ENCODE data around the gene KCTD8.

The KCTD8 gene

DNA sequence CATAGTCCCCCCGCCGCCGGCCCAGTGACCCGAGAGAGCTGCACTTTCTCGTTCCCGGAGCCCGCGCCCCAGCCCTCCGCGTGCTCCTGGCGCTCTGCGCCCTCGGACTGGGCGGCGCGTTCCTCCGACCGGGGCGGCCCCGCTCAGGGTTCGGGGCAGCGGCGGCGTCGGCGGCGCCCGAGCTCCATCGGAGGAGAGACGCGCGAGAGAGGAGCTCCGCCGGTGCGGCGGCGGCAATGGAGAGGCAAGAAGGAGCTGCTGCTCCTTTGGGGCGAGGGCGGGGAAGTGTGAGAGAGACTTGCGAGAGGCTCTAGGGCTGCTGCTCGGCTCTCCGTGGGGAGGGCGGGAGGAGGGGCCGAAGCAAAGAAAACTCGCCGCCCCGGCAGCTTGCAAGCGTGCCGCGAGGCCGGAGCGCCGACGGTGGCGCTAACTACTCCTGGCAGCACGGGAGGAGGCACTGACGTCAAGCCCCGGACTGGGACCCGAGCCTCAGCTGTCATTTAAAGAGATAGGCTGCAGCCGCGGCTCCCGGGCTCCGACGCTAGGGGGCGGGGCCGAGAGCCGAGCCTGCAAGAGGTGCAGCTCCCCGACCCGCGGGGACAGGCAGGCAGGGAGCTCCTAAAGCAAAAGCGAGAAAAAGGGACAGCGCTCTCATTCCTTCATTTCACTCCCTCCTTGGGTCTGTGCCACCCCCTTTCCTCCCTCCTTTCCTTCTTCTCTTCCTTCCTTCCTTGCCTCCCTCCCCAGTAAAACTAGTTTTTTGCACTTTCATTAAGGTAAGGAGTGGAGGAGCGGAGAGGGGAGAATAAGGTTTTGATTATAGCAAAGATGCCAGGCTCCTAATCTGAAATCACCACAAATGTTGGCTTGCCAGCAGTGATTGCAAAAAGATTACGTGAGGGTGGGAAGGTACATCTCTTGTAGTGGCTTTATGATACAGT lies at the start of gene KCTD8:
TSS of gene KCTD8 (minus strand) at position 289 of the 941 bp plus-strand sequence.
- DNase-seq = peak; percentile 94 to 97

DNA sequence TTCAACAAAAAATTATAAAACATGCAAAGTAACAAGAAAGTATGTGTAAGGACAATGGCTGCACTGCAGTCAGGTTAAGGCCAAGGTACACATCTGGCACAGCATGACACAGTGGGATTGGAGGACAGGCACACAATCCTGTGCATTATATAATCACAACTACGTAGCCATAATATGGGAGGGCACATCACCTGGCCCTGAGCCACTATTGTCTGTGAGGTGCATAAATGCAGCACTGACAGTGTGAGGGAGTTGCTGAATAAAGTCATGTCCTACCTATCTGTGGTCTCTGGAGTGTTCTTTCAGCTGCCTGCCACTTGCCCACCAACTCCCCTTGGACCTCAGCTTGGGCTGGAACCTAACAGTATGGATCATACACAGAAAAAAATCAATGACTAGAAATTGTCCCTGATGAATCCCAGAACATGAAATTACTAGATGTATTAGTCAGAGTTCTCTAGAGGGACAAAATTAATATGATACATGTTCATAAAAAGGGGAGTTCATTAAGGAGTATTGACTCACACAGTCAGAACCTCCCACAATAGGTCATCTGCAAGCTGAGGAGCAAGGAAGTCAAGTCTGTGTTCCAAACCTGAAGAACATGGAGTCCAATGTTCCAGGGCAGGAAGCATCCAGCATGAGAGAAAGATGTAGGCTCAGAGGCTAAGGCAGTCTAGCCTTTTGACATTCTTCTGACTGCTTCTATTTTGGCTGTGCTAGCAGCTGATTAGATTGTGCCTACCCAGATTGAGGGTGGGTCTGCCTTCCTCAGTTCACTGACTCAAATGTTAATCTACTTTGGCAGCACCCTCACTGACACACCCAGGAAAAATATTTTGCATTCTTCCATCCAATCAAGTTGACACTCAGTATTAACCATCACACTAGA lies 46.4 kb upstream of the KCTD8 start:
- no peak for DNase-seq

DNA sequence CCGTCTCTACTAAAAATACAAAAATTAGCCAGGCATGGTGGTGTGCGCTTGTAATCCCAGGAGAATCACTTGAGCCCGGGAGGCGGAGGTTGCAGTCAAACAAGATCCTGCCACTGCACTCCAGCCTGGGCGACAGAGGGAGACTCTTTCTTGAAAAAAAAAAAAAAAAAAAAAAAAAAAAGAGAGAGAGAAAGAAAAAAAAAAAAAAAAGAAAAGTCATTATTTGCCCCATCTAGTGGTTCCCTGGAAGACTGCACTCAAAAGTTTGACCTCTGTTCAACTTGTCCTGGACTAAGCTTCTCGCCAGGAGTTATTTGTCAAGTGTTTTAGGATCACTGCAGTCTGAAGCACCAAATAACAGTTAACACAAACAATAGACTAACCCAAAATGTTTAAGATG lies 45.3 kb upstream of the KCTD8 start:
- DNase-seq = peak in 1 of 2 experiments; percentile 22

DNA sequence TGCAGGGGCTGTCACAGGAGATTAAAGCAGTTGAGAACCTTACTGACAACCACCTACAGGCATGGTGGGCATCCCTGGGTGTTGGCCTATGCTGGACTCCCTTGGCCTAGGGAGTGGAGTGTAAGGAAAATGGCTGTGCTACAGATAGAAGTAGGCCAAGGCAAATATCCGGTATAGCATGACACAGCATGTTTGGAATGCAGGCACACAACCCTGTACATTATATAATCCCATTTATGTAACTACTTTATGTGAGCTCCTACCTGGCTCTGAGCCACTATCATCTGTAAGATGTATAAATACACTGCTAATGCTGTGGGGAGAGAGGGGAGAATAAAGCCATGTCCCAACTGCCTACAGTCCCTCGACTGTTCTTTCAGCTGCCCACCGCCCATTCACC lies 38.7 kb upstream of the KCTD8 start:
- no peak for DNase-seq

DNA sequence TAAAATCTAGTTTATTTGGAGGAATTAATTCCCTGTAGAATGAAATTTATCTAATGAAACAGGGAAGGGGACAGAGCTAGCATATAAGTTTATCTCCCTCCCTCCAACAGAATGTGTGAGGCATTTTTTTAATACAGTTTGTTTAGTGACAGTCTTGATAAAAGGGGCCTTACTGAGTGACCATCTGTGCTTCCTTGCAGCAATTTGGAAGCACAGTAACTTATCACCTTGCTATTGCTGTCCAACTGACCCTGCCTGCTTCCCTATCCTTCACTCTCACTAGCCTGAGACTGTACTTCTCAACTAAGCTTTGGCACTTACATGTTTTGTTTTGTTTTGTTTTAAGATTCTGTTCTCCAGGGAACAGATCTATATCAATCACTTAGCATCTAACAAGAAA lies 31.1 kb upstream of the KCTD8 start:
- DNase-seq = peak in 1 of 2 experiments; percentile 21

DNA sequence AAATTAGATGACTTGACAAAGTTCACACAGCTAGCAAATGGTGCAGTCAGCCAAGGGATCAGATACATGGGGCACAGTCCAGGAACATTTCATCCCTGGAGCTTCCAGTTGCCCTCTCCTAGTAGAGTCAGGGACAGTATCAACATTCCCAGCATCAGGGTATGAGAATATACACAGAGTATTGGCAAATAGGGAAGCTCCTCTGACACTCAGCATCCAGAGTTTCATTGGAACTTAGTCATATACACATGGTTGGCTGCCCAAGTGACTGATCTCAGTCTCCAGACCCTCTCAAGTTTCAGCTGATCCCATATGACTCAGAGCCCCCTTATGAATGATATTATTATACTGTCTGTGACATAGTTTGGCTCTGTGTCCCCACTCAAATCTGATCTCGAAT lies 13.7 kb upstream of the KCTD8 start:
- DNase-seq = no peak

DNA sequence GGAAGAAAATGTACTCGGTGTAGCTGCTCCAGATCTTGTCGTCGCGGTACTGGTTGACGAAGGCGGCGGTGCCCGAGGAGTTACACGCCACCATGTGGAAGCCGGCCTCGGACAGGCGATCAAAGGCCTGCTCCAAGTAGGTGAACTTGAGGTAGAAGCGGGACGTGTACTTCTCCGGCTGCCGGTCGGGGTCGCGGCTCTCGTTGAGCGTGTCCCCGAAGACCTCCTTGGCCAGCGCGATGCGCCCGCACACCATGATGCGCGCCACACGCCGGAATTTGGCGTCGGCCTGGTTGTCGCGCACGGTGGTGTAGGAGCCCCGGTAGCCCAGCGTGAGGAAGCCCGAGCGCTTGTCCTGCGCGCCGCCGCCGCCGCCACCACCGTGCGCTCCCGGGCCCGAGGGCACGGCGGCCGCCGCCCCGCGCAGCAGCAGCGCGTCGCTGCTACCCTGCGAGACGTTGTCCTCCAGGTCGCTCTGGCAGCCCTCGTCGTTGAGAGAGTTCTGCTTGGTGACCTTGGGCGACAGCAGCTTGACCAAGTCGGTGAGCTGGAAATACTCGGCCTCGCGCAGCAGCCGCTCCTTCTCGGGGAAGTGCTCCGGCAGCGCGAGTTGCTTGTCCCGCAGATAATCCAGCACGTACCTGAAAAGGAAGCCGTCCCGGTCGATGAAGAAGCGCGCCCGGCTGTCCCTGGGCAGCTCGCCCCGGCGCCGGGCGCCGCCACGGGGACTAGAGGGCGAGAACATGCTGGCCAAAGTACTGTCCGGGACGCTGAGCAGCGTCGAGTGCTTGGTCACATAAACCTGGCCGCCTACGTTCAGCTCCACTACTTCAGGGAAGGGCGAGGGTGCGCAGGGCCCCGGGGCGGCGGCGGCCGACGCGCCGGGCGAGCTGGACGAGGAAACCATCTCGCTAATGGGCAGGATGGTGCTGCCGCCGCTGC lies 775 bp downstream of the KCTD8 start:
- peak; percentile 53 to 72 for DNase-seq

DNA sequence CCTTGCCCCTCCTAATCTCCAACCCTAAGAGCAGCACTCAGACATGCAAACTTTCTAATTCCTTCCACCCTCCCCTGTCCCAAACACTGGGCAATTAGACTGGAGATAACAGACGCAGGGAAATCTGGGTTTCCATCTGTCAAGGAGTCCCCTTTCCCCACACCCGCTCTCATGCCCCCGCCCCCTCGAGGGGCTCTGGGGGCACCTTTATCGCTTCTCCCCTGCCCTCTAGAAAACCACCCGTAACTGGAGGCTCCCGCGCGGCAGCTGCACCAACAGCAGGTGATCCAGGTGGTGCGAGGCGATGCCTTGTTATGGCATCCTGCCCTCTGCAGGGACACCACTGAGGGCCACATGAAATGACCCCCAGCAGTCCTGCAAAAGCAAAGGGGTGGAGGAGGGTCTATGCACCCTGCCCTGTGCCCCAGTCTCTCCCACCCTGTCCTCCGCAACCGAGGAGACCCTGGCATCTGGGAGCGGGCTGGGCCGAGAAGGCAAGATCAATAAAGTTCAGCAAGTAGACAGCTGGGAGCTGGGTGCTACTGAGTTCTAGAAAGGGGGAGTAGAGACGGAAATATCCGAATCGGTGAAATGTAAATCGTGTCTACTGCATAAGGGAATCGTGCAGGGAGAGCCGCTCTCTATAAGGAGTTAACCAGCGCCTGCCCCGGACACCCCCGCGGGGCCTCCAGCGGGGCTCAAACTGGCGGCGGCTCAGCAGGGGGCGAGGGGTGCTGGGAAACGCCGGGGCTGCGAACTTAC lies 1.6 kb downstream of the KCTD8 start:
- peak; percentile 92 to 97 for DNase-seq

DNA sequence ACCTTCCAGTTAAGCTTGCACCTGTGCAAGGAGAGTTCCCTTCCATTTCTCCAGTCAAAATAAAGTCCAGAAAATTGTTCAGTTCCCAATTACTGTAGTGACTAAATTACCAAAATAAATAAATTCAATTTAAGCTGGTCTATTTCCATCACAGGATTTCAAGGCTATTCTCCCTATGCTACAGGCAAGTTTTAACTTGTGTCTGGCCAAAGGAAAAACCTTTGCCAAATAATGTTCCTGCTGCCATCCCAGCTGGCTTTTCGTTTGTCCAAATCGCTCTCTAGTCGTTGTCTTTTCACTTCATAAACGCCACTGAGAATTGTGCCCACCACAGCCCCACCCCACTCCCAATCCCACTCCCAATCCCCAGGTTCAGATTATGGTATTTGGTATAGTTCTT lies 2.4 kb downstream of the KCTD8 start:
- DNase-seq = peak in 1 of 2 experiments; percentile 71

DNA sequence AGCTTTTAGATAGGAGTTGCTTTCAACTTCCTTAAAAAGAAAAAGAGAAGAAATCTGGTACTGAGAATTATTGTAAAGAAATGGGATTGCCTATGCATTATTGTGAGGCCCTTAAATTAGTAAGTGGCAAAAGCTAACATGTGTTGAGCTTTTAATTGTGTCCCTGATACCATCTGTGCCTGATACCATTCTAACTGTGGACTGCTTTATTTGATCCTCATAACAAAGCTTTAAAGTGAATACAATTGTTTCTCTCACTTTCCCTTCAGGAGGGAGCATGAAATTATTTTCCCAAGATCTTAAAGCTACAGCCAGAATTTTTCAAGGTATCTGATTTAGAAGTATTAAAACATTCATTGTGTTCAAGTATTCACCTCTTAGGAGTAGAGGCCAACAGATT lies 9.9 kb downstream of the KCTD8 start:
- peak; percentile 16 to 75 for DNase-seq

DNA sequence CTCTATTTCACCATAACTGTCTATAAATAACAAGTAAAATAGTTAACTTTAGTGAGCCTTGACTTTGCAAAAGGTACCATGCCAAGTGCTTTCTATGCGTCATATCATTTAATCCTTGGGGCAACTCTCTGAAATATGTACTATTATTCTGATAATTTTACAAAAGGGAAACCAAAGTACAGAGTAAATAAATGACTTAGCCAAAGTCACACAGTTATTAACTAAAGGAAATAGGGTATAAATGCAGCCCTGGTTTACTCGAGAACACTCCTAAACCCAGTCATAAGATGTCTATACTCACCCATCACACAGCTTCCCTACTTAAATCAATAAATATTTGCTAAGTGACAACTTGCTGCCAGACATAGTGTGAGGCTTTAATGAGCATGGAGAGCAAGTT lies 14.4 kb downstream of the KCTD8 start:
- DNase-seq = no peak

DNA sequence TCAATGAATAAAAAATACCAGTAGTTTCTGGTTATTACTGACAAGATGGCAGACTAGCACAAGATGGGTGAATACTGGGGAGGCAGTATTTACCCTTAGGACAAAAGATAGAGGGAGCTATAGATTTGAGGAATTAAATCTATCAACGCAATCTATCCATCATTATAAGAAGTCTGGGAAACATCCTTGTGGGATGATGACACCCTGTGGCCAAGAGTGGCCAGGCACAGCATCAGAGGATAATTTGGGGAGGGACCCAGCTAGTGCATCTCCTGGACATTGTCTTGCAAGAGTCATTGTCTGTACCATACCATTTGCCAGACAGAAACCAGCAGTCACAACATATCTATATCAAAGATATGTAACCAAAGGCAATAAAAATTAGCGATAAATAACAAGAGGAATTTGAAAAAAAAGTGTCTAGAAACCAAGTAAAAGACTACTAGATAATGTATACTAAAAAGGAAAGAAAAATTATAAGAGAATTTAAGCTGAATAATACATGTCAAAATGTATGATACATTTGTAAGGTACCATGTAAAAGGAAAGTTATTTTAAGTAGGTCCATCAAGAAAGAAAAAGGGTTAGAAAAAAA lies 22.9 kb downstream of the KCTD8 start:
- peak; percentile 53 to 82 for DNase-seq

DNA sequence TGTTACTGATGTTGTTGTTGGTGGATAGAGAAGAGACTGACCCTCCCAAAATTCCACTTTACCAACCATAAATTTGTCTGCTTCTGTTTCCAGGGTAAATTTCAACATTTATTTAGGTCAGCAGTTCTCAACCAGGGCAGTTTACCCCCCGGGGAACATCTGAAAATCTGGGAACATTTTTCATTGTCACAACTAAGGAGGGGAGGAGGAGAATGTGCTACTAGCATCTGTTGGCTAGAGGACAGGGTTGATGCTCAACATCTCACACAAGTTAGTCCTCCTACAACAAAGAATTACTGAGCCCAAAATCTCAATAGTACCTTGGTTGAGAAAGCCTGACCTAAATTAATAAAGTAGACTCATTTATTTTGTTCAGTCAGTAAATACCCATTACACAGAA lies 25.7 kb downstream of the KCTD8 start:
- DNase-seq = no peak

DNA sequence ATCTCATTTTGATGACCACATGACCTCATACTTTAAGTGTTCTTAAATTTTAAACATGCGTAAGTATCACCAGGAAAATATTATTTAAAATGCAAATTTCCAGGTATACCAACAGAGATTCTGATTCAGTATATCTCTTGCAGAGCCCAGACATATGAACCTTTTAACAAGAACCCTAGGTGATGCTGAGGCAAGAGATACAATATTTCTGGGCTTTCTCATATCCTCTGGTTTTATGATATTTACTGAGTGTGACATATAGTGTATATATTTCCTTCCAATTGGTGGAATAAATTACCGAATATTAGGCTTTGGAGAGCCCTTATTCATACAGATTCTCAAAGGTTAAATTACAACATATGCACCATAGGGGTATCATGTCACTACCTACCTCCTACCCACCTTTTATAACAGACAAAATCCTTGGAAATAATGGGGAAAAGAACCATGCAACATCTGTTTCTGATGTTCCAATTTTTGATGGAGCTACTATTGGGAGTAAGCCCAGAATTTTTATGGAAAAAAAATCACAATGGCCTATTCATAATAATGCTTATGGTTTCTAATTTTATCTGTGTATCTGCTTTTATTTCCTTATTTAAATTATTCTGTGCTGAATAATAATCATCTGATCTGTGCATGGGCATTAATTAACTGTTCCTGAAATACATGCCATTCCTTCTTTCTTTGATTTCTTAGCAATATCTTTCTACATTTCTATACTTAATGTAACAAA lies 27.1 kb downstream of the KCTD8 start:
- peak in 1 of 2 experiments; percentile 11 for DNase-seq

DNA sequence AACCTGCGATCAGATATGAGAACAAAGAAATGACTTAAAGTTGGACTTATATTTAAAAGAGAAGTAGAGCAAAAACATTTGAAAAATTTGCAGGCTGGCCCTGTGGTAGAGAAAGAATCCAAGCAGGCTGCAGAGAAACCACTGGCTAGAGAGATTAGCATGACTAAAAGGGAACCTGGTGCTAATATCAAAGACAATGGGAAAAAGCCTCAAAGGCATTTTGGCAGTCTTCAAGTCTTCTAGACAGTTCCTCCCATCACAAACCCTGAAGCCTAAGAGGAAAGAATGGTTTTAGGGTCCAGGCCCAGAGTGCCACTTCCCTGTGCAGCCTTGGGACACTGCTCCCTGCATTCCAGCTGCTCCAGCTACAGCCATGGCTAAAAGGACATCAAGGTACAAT lies 33.4 kb downstream of the KCTD8 start:
- DNase-seq = no peak

DNA sequence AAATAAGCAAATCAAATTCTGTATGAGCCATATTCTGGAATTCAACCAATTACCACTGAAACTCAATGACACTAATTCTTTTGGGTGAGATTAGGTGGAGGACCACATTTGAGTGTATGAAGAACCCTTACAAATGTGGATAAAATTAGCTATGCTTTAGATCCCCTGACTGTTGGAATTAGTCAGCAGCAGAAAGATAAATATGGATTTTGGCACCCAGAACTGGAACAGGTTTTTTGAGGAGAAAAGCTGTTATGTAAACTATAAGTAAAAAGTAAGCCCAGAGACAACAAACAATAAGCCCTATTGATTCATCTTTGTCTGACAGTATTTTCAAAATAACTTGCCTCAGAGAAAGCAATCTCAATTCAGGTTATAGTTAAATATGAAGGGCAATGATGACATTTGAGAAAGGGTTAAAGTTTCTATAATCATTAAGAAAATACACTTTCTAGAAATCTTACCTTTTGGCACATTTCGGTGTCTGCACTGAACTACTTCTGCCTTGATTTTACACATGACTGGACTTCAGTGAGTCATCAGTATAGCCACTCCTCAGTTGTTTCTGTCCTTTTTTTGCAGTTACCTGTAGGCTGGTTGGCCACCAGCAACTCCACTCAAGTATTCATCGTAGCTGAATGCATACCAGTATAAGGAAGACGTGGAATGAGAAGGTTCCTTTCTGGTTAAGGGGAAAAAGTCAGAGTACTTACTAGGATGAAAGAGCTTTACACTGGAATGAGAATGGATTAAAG lies 80.0 kb downstream of the KCTD8 start:
- no peak for DNase-seq

DNA sequence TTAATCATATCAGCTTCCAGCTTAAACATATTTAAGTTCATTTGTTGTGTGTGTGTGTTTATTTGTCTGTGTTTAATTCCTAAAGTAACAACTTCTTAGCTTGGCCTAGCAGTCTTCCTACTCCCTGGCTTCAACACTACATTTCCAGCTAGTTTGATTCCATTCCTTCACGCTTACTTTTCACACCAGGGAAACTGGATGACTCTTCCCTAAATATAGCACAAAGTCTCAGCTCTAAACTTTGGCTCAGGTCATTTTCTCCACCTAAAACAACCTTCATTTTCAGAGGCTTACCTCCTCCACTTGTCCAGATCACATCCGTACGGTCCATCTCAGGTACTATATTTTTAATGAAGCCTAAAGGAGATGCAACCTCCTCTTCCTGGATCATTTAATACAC lies 94.4 kb downstream of the KCTD8 start:
- no peak for DNase-seq

DNA sequence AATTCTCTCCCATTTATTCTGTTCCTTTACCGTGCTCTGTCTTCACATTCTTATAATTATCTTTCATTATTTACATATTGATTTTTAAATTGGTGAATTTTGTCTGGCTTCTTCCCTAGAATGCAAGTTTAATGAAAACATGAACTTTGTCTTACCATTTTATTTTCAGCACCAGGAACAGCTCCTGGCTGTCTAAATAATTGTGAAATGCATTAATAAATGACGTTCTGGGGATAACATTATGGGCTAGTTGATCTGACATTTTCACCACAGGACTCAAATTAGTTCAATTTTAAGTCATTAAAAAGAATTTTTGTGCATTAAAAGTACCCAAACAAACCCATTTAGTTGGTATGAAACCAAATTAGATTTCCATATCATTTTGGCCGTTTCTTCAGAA lies 97.5 kb downstream of the KCTD8 start:
- no peak for DNase-seq

DNA sequence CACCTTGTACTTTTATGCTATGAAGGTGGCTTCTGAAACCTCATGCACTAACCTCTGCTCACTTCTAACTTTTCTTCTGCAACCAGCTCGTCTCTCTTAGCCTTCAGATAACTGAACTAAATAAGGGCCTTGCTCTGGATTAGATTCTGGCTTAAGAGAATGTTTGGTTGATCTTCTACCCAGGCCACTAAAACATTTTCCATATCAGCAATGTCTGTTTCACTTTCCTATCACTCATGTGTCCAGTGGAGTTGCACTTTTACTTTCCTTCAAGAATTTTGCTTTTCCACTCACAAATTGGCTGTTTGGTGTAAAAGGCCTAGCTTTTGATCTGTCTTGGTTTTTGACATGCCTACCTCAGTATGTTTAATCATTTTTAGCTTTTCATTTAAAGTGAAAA lies 105.8 kb downstream of the KCTD8 start:
- no peak for DNase-seq

DNA sequence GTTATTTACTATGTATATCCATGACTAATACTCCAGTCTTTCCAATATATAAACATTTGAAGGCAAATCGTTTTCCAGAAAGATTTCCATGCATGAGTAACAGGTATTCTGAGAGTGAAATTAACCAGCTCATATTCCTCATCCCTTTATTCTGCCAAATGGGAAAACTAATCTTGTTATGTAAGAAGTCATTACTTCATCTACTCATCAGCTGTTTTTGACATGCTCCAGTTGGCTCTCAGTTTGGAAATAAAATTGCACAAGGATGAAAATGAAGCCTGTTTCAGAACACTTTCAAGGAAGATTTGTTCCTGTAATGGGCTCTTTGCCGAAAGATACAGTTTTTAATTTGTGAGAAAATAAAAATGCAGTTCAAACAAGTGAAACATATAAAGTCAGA lies 121.9 kb downstream of the KCTD8 start:
- DNase-seq = peak in 1 of 2 experiments; percentile 40

Measured in NCI-H524 (cell line).